SK-N-MC (cell line): ENCODE results near the gene RNLS.

ENCODE experiments used
- EZH2 ChIP-seq: fragments of 200-600 bp; sonication (generic); IDR thresholded peaks from one replicate; pipeline ENCODE4 v1.6.1; 2017; ENCODE audit warnings: antibody characterized with exemption
- FOXP2 ChIP-seq: optimal IDR thresholded peaks from 2 replicates; pipeline ENCODE3; 2011; ENCODE audit warnings: mild to moderate bottlenecking, moderate library complexity; ENCODE audit not compliant: insufficient read depth; ENCODE audit errors: extremely low read length, control extremely low read depth

GRCh38 chr10:88489107-88489506 is 94.0 kb downstream of the RNLS start:
- no peak for TF ChIP-seq FOXP2
- no peak for TF ChIP-seq EZH2
